OCI-M2 (cell line): Measurements from ENCODE around the gene RNPS1.

Source experiments
- DNase-seq: peaks from one replicate; lab custom pipeline; 2025; ENCODE audit not compliant: unreplicated experiment; lab: John Stamatoyannopoulos, UW

Gene RNPS1

GRCh38 chr16:2214719-2214968 lies 53.3 kb downstream of the RNPS1 start, which contains the start of gene PGP:
Gene PGP (minus strand): TSS chr16:2214840. CDS start chr16:2214777, 63 bp downstream.
- DNase-seq, result no peak

GRCh38 chr16:2213817-2214718 lies 53.9 kb downstream of the RNPS1 start:
- DNase-seq, result no peak

GRCh38 chr16:2212362-2213324 lies 55.3 kb downstream of the RNPS1 start:
- DNase-seq, result no peak

- DNase-seq, result no peak
These were observed 56.0 kb downstream of the RNPS1 start for GRCh38 chr16:2211923-2212347.

GRCh38 chr16:2210386-2211365 lies 57.2 kb downstream of the RNPS1 start, which contains the start of gene BRICD5:
Gene BRICD5 (minus strand): TSS chr16:2210863. CDS start chr16:2210833, 30 bp downstream.
- no peak for DNase-seq

- DNase-seq, result no peak
These were observed 58.0 kb downstream of the RNPS1 start for GRCh38 chr16:2210009-2210332.

- no peak for DNase-seq
These were observed 58.5 kb downstream of the RNPS1 start for GRCh38 chr16:2209258-2210008.

- DNase-seq, result no peak
These were observed 59.2 kb downstream of the RNPS1 start for GRCh38 chr16:2208772-2209171.

- no peak for DNase-seq
These were observed 59.6 kb downstream of the RNPS1 start for GRCh38 chr16:2208308-2208707.

GRCh38 chr16:2207872-2208271 lies 60.1 kb downstream of the RNPS1 start:
- DNase-seq, result no peak

- DNase-seq, result no peak
These were observed 61.0 kb downstream of the RNPS1 start for GRCh38 chr16:2206780-2207433.

- no peak for DNase-seq
These were observed 61.5 kb downstream of the RNPS1 start for GRCh38 chr16:2206420-2206779.

- no peak for DNase-seq
These were observed 62.0 kb downstream of the RNPS1 start for GRCh38 chr16:2205967-2206313.

GRCh38 chr16:2205104-2205966 lies 62.6 kb downstream of the RNPS1 start, which contains the start of gene MLST8:
Gene MLST8 (plus strand): TSS chr16:2205454. CDS start chr16:2206086, 632 bp downstream.
- DNase-seq, result no peak

GRCh38 chr16:2204416-2205103 lies 63.4 kb downstream of the RNPS1 start:
- no peak for DNase-seq
